Measurements from ENCODE around the gene WDFY3.

DNA sequence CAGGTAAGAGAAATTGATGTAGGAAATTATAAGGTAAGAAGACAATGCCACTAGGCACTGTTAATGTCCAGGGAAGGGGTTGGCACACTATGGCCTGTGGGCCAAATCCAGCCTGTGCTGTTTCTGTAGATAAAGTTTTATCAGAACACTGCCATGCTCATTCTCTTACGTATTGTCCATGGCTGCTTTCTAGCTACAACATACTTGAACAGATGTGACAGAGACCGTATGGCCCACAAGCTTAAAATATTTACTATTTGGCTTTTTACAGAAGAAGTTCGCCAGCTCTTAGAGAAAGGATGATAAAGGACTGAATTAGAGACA lies 215.6 kb downstream of the WDFY3 start:
- no peak for TF ChIP-seq GABPA (IDR thresholded peaks at IDR 0.05; ENCODE audit: low read depth)
- TF ChIP-seq, protein P1, sequence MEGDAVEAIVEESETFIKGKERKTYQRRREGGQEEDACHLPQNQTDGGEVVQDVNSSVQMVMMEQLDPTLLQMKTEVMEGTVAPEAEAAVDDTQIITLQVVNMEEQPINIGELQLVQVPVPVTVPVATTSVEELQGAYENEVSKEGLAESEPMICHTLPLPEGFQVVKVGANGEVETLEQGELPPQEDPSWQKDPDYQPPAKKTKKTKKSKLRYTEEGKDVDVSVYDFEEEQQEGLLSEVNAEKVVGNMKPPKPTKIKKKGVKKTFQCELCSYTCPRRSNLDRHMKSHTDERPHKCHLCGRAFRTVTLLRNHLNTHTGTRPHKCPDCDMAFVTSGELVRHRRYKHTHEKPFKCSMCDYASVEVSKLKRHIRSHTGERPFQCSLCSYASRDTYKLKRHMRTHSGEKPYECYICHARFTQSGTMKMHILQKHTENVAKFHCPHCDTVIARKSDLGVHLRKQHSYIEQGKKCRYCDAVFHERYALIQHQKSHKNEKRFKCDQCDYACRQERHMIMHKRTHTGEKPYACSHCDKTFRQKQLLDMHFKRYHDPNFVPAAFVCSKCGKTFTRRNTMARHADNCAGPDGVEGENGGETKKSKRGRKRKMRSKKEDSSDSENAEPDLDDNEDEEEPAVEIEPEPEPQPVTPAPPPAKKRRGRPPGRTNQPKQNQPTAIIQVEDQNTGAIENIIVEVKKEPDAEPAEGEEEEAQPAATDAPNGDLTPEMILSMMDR (IDR thresholded peaks at IDR 0.05; ENCODE audit: insufficient read depth, low read length) = no peak
- no peak for TF ChIP-seq SPI1 (IDR thresholded peaks at IDR 0.05; ENCODE audit: borderline replicate concordance, low read depth)
- TF ChIP-seq POLR2AphosphoS5 (IDR thresholded peaks at IDR 0.05; ENCODE audit: low read depth) = no peak
- TF ChIP-seq, protein P2, sequence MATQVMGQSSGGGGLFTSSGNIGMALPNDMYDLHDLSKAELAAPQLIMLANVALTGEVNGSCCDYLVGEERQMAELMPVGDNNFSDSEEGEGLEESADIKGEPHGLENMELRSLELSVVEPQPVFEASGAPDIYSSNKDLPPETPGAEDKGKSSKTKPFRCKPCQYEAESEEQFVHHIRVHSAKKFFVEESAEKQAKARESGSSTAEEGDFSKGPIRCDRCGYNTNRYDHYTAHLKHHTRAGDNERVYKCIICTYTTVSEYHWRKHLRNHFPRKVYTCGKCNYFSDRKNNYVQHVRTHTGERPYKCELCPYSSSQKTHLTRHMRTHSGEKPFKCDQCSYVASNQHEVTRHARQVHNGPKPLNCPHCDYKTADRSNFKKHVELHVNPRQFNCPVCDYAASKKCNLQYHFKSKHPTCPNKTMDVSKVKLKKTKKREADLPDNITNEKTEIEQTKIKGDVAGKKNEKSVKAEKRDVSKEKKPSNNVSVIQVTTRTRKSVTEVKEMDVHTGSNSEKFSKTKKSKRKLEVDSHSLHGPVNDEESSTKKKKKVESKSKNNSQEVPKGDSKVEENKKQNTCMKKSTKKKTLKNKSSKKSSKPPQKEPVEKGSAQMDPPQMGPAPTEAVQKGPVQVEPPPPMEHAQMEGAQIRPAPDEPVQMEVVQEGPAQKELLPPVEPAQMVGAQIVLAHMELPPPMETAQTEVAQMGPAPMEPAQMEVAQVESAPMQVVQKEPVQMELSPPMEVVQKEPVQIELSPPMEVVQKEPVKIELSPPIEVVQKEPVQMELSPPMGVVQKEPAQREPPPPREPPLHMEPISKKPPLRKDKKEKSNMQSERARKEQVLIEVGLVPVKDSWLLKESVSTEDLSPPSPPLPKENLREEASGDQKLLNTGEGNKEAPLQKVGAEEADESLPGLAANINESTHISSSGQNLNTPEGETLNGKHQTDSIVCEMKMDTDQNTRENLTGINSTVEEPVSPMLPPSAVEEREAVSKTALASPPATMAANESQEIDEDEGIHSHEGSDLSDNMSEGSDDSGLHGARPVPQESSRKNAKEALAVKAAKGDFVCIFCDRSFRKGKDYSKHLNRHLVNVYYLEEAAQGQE (IDR thresholded peaks at IDR 0.05; ENCODE audit: insufficient replicate concordance, low read depth) = no peak

Measured in HL-60 (cell line).